IMR-90 (cell line): Measurements from ENCODE around the gene CDS2. TPM values are rescaled to one million over a fixed set of nuclear protein-coding genes. Genes with fewer than 3 reads are reported as not detected.

Experiments used
- ATAC-seq: fragments of 200-7000 bp; cut with Tn5 transposase; 2 replicates; pipeline ENCODE4 v1.9.1; 2020; ENCODE audit warnings: low read depth, mild to moderate bottlenecking, moderate library complexity
- BruUV-seq: library from RNA; stranded (reverse); fragments of 400-500 nt; replicated peaks from 2 replicates; lab custom pipeline; 2021; lab: Mats Ljungman, UMichigan
- CTCF ChIA-PET: fragments of 300-600 bp; formaldehyde crosslinking; extraction: SDS; loops from one replicate; lab custom pipeline; 2021; ENCODE audit warnings: antibody characterized with exemption; lab: Yijun Ruan, JAX
- POLR2A ChIA-PET: fragments of 300-600 bp; sonication (Branson Sonifier 250); formaldehyde crosslinking; loops from one replicate; lab custom pipeline; 2022; ENCODE audit warnings: antibody characterized with exemption; ENCODE audit not compliant: unreplicated experiment; lab: Charles Lee
- DNase-seq: peaks from one replicate; pipeline ENCODE4 v3.0.0; 2013
- H2AFZ ChIP-seq: replicated peaks from 2 replicates; pipeline ENCODE3; 2013; ENCODE audit warnings: low read length, mild to moderate bottlenecking; ENCODE audit not compliant: poor library complexity
- H2AK5ac ChIP-seq: 2 replicates; pipeline ENCODE4 v1.6.1; 2013; ENCODE audit warnings: low read depth, low read length, inconsistent platforms
- H2AK9ac ChIP-seq: replicated peaks from 2 replicates; pipeline ENCODE3; 2013; ENCODE audit warnings: mild to moderate bottlenecking, low read depth, low read length, moderate library complexity; ENCODE audit not compliant: poor library complexity
- H2BK120ac ChIP-seq: 2 replicates; pipeline ENCODE4 v1.6.1; 2013; ENCODE audit warnings: low read depth, low read length, inconsistent platforms
- H2BK15ac ChIP-seq: 3 replicates; pipeline ENCODE4 v1.6.1; 2013; ENCODE audit warnings: low read depth, low read length, inconsistent platforms
- H2BK20ac ChIP-seq: 2 replicates; pipeline ENCODE4 v1.6.1; 2013; ENCODE audit warnings: low read depth, mild to moderate bottlenecking, inconsistent platforms, low read length, moderate library complexity
- H2BK5ac ChIP-seq: 2 replicates; pipeline ENCODE4 v1.6.1; 2013; ENCODE audit warnings: mild to moderate bottlenecking, low read depth, low read length, inconsistent platforms; ENCODE audit not compliant: poor library complexity, severe bottlenecking
- H3K14ac ChIP-seq: replicated peaks from 2 replicates; pipeline ENCODE4 v1.6.1; 2013; ENCODE audit warnings: low read depth, low read length, inconsistent platforms
- H3K18ac ChIP-seq: 2 replicates; pipeline ENCODE4 v1.6.1; 2013; ENCODE audit warnings: low read depth, low read length, control low read depth
- H3K23ac ChIP-seq: 2 replicates; pipeline ENCODE4 v1.6.1; 2013; ENCODE audit warnings: low read depth, low read length, inconsistent platforms
- H3K27ac ChIP-seq: 2 replicates; pipeline ENCODE4 v1.5.1; 2013; ENCODE audit warnings: mild to moderate bottlenecking, control low read depth, low read length; ENCODE audit not compliant: insufficient read depth
- H3K27me3 ChIP-seq: 2 replicates; pipeline ENCODE4 v1.6.1; 2013; ENCODE audit warnings: low read length; ENCODE audit not compliant: control insufficient read depth, insufficient read depth
- H3K36me3 ChIP-seq: 2 replicates; pipeline ENCODE4 v1.6.1; 2013; ENCODE audit warnings: low read length, mixed read lengths; ENCODE audit not compliant: control insufficient read depth, insufficient read depth
- H3K4ac ChIP-seq: 2 replicates; pipeline ENCODE4 v1.6.1; 2013; ENCODE audit warnings: low read depth, low read length, inconsistent platforms
- H3K4me1 ChIP-seq: 2 replicates; pipeline ENCODE4 v1.6.1; 2013; ENCODE audit warnings: low read length, mixed read lengths; ENCODE audit not compliant: control insufficient read depth, insufficient read depth
- H3K4me2 ChIP-seq: 2 replicates; pipeline ENCODE4 v1.6.1; 2013; ENCODE audit warnings: low read depth, mild to moderate bottlenecking, control low read depth, low read length, moderate library complexity
- H3K4me3 ChIP-seq: 2 replicates; pipeline ENCODE4 v1.5.1; 2013; ENCODE audit warnings: low read depth, mild to moderate bottlenecking, control low read depth, low read length, moderate library complexity; ENCODE audit not compliant: insufficient read depth
- H3K56ac ChIP-seq: 2 replicates; pipeline ENCODE4 v1.6.1; 2013; ENCODE audit warnings: low read length, inconsistent platforms; ENCODE audit not compliant: insufficient read depth; ENCODE audit errors: extremely low read depth
- H3K79me1 ChIP-seq, 2 experiments: 2 replicates each; pipeline ENCODE4 v1.6.1; 2013; ENCODE audit warnings: low read length in 2 of 2, inconsistent platforms in 1 of 2, low read depth in 1 of 2
- H3K9ac ChIP-seq: 2 replicates; pipeline ENCODE4 v1.6.1; 2013; ENCODE audit warnings: low read depth, low read length, control low read depth
- H3K9me1 ChIP-seq: 2 replicates; pipeline ENCODE4 v1.6.1; 2013; ENCODE audit warnings: low read length, inconsistent platforms; ENCODE audit not compliant: insufficient read depth
- H3K9me3 ChIP-seq: 2 replicates; pipeline ENCODE4 v1.6.1; 2013; ENCODE audit warnings: low read length; ENCODE audit not compliant: control insufficient read depth, insufficient read depth
- H4K20me1 ChIP-seq: 2 replicates; pipeline ENCODE4 v1.6.1; 2013; ENCODE audit warnings: low read length, inconsistent platforms; ENCODE audit not compliant: insufficient read depth
- H4K5ac ChIP-seq: 2 replicates; pipeline ENCODE4 v1.6.1; 2013; ENCODE audit warnings: mild to moderate bottlenecking, low read depth, low read length, control low read depth
- H4K8ac ChIP-seq, 2 experiments: 2 replicates each; pipeline ENCODE4 v1.6.1; 2013; ENCODE audit warnings: low read depth in 2 of 2, low read length in 2 of 2, control low read depth in 1 of 2, inconsistent platforms in 1 of 2
- H4K91ac ChIP-seq: 2 replicates; pipeline ENCODE4 v1.6.1; 2013; ENCODE audit warnings: low read depth, low read length, inconsistent platforms; ENCODE audit not compliant: insufficient read depth
- BHLHE40 ChIP-seq: fragments of 150-350 bp; IDR thresholded peaks from 2 replicates; pipeline ENCODE4 v1.6.1; 2016; ENCODE audit warnings: mild to moderate bottlenecking, low read depth, low read length
- FOS ChIP-seq: fragments of 150-350 bp; IDR thresholded peaks from 2 replicates; pipeline ENCODE4 v1.6.1; 2016; ENCODE audit warnings: low read depth, low read length
- MAFK ChIP-seq: IDR thresholded peaks from 2 replicates; pipeline ENCODE4 v1.6.1; 2012; ENCODE audit warnings: low read depth, low read length, improper control_type of control experiment
- POLR2A ChIP-seq: IDR thresholded peaks from 2 replicates; pipeline ENCODE4 v1.6.1; 2012; ENCODE audit warnings: mild to moderate bottlenecking, low read depth, low read length
- SMC3 ChIP-seq: fragments of 150-350 bp; IDR thresholded peaks from 2 replicates; pipeline ENCODE4 v1.6.1; 2016; ENCODE audit warnings: low read depth, mild to moderate bottlenecking, antibody characterized with exemption, low read length, moderate library complexity
- WGBS, 2 experiments: methylation state at CpG; one replicate each; pipeline versions ENCODE4 v1.1.5 to v1.1.7; 2013; ENCODE audit warnings: missing lambda C conversion rate in 2 of 2; ENCODE audit not compliant: insufficient read length in 1 of 2; ENCODE audit errors: extremely low coverage in 2 of 2; 5-methylcytosine and 5-hydroxymethylcytosine counted together
- dilution Hi-C: fragments of 300-500 bp; cut with HindIII; formaldehyde crosslinking; loops from one replicate; pipeline ENCODE4 v1.14.3; 2018; ENCODE audit warnings: low sequenced_read_pairs; ENCODE audit not compliant: unreplicated experiment
- in situ Hi-C: fragments of 300-500 bp; cut with MboI; formaldehyde crosslinking; loops from 3 replicates; pipeline ENCODE4 v1.14.3; 2019; ENCODE audit warnings: low sequenced_read_pairs, inconsistent platforms, mixed read lengths
- intact Hi-C: fragments of 100-400 bp; cut with micrococcal nuclease; formaldehyde crosslinking; loops from 2 replicates; pipeline ENCODE4 v1.10.0; 2022
- polyA plus RNA-seq, 3 experiments: library from polyadenylated mRNA; depleted of rRNA; stranded (reverse); fragments of >200 nt; gene quantifications; 2 replicates each; pipeline ENCODE4 v1.2.3, GENCODE V29; 2012; ENCODE audit warnings: low replicate concordance in 1 of 3
- total RNA-seq: library from RNA; depleted of rRNA; stranded (reverse); fragments of >200 nt; gene quantifications from 2 replicates; pipeline ENCODE4 v1.2.3, GENCODE V29; 2012

CDS2 gene
- total and polyA plus RNA-seq, 2 of the 4 experiments (the other 2 are of a cell fraction): 17.0 to 47.1 TPM

DNA sequence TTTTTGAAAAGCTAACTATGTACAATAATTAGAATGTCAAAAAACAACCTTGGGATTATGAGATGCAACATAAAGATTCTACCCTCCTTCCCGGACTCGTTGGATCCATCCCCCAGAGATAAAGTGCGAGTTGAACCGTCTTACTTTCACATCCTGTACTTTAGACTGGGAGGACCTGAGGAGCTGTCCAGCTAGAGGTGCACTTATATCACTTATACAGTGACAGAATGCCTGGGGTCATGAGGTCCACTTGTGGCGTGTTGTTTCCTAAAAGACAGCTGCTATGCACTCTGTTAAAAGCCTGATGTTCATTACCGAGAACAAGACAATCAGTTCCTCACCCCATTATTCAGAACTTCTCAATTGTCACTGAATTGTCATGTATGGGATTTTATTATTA lies 2.1 kb downstream of the CDS2 start:
- intact Hi-C loops (loop anchor here (10.0 kb wide), 1 partner anchor 316 kb away; no protein-coding TSS in a partner anchor), in situ Hi-C loops (loop anchor here (5.0 kb wide), 1 partner anchor 58 kb away; no protein-coding TSS in a partner anchor)
- peak overlapping the region; percentile 15; the same call in 1 of the 2 replicates for H3K4me2 ChIP-seq

More for the DNA sequence above, 2.1 kb downstream of the CDS2 start:
- Histone ChIP-seq H3K4me1 (peaks cover 6% of the 10 kb centered on the region), H2AK5ac (peak overlapping the region; percentile 24; the same call in 1 of the 2 replicates), H3K23ac (peak overlapping the region; percentile 62; the same call in 1 of the 2 replicates), H2AFZ (no peak overlapping the region), H2BK15ac (no peak overlapping the region), H2BK5ac (no peak overlapping the region), H3K27me3 (no peaks in the 10 kb centered on the region), H3K9me3 (no peaks in the 10 kb centered on the region), H3K14ac (no peak overlapping the region), H3K56ac (no peak overlapping the region), H4K20me1 (peaks cover 18% of the 10 kb centered on the region; the same call in 1 of the 2 replicates), H3K18ac (no peak overlapping the region), H3K4me3 (no peak overlapping the region), H2AK9ac (no peak overlapping the region), H3K4ac (no peak overlapping the region), H3K9me1 (0 out of 2 replicates have a peak, but pooled peaks cover 14% of the 10 kb centered on the region), H4K91ac (no peak overlapping the region), H2BK20ac (no peak overlapping the region), H3K79me1 (peaks cover 26 to 57% of the 10 kb centered on the region in 2 experiments), H4K8ac (no peak overlapping the region), H3K36me3 (peaks cover 1% of the 10 kb centered on the region; the same call in 1 of the 2 replicates), H4K5ac (no peak overlapping the region), H3K9ac (no peak overlapping the region), H3K27ac (no peak overlapping the region), H2BK120ac (no peak overlapping the region)
- no peak for DNase-seq
- ATAC-seq: no peak
- ChIA-PET CTCF (interaction anchor here (2.0 kb wide), 1 partner anchor 64 kb away, joined by 11 read pairs; no protein-coding TSS in a partner anchor), POLR2A (no interaction called here)
- WGBS, 2 experiments: no CpG with 5 or more reads among the region's 6 CpGs
- no peak for TF ChIP-seq MAFK
- TF ChIP-seq FOS: no peak
- TF ChIP-seq SMC3: no peak
- TF ChIP-seq POLR2A: no peak
- no peak for TF ChIP-seq BHLHE40
- dilution Hi-C loops: no loop called here
- no TSS peak for BruUV-seq
